ENCODE results near the gene PITPNM1. TPM values are rescaled to one million over a fixed set of nuclear protein-coding genes. Genes with fewer than 3 reads are reported as not detected.
A peak's percentile ranks its signal among the peaks of the same experiment; 100 is the strongest.

PITPNM1 gene
- total and polyA plus RNA-seq, 2 of the 13 experiments (the other 11 are each of a cell fraction or from before 2014, with no cell fraction given) = 8.2 to 8.5 TPM

DNA sequence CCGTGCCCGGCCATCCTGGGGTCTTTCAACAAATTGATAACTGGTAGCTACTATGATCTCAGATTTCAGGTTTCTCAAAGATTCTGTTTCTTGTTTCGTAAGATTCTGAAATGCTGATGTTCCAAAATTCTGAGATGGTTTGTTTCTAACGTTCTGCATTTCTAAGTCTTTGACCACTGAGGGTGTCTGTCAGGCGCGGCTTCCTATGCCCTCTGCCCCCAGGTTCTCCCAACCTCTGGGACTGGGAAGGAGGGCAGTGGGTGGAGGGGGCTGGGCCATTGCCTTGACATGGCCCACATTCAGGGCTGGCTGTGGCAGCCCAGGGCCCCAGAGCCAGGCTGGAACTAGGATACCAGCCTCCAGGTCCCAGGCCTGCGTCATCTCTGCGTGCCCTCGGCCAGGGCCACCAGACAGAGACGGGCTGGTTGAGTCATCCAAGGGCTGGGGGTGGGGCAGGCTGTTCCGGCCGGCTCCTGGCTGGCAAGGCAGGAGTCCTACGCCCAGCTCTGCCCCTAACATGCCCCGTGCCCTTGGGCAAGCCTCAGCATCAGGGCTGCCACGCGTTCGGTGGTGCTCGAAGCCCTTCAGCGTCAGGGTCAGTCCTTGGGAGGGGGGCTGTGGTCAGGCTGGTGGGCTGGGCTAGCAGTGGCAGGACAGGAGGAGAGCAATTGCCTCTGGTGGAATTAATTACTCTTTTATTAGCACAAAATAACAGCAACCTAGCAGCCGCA lies 41.3 kb downstream of the PITPNM1 start (continued):
- TF ChIP-seq NKX3-1 (CRISPR knock-in tag; IDR thresholded peaks at IDR 0.05) (no peak), SYNCRIP (IDR thresholded peaks at IDR 0.05; ENCODE audit: insufficient read depth, low read depth, low read length) (no peak), CEBPB (IDR thresholded peaks at IDR 0.05; ENCODE audit: borderline replicate concordance, low read depth, low read length) (no peak), KLF16 (CRISPR knock-in tag; IDR thresholded peaks at IDR 0.05) (0 out of 4 replicates have a peak, but pooled peaks of 1 of the 2 experiments have one; percentile 59), ZNF768 (CRISPR knock-in tag; IDR thresholded peaks at IDR 0.05) (no peak), EP300 (IDR thresholded peaks at IDR 0.05; ENCODE audit: low read depth in 2 of 2, low read length in 2 of 2) (no peak), EP300 (CRISPR knock-in tag; IDR thresholded peaks at IDR 0.05; ENCODE audit: borderline replicate concordance) (peak; percentile 37; the same call in 1 of the 2 replicates), RFXAP (CRISPR knock-in tag; IDR thresholded peaks at IDR 0.05; ENCODE audit: borderline replicate concordance) (no peak), ONECUT2 (CRISPR knock-in tag; IDR thresholded peaks at IDR 0.05) (no peak), ZNF460 (CRISPR knock-in tag; IDR thresholded peaks at IDR 0.05; ENCODE audit: borderline replicate concordance) (no peak), ZMYM4 (CRISPR knock-in tag; IDR thresholded peaks at IDR 0.05) (no peak), ZNF180 (CRISPR knock-in tag; IDR thresholded peaks at IDR 0.05; ENCODE audit: borderline replicate concordance, low read depth) (no peak), ZNF318 (CRISPR knock-in tag; IDR thresholded peaks at IDR 0.05) (no peak), ZNF615 (CRISPR knock-in tag; IDR thresholded peaks at IDR 0.05; ENCODE audit: borderline replicate concordance) (no peak)
- TF ChIP-seq, protein P1, sequence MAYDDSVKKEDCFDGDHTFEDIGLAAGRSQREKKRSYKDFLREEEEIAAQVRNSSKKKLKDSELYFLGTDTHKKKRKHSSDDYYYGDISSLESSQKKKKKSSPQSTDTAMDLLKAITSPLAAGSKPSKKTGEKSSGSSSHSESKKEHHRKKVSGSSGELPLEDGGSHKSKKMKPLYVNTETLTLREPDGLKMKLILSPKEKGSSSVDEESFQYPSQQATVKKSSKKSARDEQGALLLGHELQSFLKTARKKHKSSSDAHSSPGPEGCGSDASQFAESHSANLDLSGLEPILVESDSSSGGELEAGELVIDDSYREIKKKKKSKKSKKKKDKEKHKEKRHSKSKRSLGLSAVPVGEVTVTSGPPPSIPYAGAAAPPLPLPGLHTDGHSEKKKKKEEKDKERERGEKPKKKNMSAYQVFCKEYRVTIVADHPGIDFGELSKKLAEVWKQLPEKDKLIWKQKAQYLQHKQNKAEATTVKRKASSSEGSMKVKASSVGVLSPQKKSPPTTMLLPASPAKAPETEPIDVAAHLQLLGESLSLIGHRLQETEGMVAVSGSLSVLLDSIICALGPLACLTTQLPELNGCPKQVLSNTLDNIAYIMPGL (CRISPR knock-in tag; IDR thresholded peaks at IDR 0.05; ENCODE audit: borderline replicate concordance in 1 of 2, low read depth in 1 of 2) = no peak
- TF ChIP-seq, protein P2, sequence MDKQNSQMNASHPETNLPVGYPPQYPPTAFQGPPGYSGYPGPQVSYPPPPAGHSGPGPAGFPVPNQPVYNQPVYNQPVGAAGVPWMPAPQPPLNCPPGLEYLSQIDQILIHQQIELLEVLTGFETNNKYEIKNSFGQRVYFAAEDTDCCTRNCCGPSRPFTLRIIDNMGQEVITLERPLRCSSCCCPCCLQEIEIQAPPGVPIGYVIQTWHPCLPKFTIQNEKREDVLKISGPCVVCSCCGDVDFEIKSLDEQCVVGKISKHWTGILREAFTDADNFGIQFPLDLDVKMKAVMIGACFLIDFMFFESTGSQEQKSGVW (CRISPR knock-in tag; IDR thresholded peaks at IDR 0.05; ENCODE audit: borderline replicate concordance) = no peak
- TF ChIP-seq, protein P3, sequence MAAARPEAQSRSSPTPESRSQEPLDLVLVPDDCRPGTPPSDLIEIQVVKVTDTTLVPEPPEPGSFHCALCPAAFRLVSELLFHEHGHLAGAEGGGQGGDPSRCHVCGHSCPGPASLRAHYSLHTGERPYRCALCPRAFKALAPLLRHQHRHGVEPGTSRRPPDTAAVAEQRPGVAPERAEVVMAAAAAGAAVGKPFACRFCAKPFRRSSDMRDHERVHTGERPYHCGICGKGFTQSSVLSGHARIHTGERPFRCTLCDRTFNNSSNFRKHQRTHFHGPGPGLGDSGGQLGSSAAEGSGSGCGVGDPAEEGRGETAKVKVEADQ (CRISPR knock-in tag; IDR thresholded peaks at IDR 0.05; ENCODE audit: borderline replicate concordance) = no peak

Measured in HepG2 (cell line).